ENCODE results near the gene PROP1. TPM values are rescaled to one million over a fixed set of nuclear protein-coding genes. Genes with fewer than 3 reads are reported as not detected.

Gene PROP1
- polyA plus RNA-seq, 2 of the 4 experiments (the other 2 are of a cell fraction) = not detected

GRCh38 chr5:177997846-177998245 lies 1.8 kb upstream of the PROP1 start:
- DNase-seq (ENCODE audit: low read depth in 1 of 2, low spot score in 1 of 2) = no peak
- no peak for FAIRE-seq
- Histone ChIP-seq H3K9me3 (no peaks in the 10 kb centered on the region), H3K4me1 (no peaks in the 10 kb centered on the region), H3K4me3 (no peak overlapping the region), H3K4me2 (no peak overlapping the region), H3K27ac (no peak overlapping the region; a peak in 1 of 6 replicates)
- TF ChIP-seq GATA3 (IDR thresholded peaks at IDR 0.05; ENCODE audit: borderline replicate concordance) = no peak
- TF ChIP-seq JUN (IDR thresholded peaks at IDR 0.05) = no peak
- no peak for TF ChIP-seq EHF (CRISPR knock-in tag; IDR thresholded peaks at IDR 0.05)
- TF ChIP-seq MAFK (IDR thresholded peaks at IDR 0.05; ENCODE audit: partially characterized antibody) = no peak
- no peak for TF ChIP-seq NR3C1 (IDR thresholded peaks at IDR 0.05)
- no peak for TF ChIP-seq NFE2L2 (conservative IDR thresholded peaks at IDR 0.05; ENCODE audit: low read length)
- no peak for TF ChIP-seq RAD21 (conservative IDR thresholded peaks at IDR 0.05 in 1 of 2, IDR thresholded peaks at IDR 0.05 in 1 of 2)
- no peak for TF ChIP-seq HEYL (CRISPR knock-in tag; IDR thresholded peaks at IDR 0.05)
- no peak for TF ChIP-seq ZSCAN20 (CRISPR knock-in tag; IDR thresholded peaks at IDR 0.05)
- TF ChIP-seq, protein P1, sequence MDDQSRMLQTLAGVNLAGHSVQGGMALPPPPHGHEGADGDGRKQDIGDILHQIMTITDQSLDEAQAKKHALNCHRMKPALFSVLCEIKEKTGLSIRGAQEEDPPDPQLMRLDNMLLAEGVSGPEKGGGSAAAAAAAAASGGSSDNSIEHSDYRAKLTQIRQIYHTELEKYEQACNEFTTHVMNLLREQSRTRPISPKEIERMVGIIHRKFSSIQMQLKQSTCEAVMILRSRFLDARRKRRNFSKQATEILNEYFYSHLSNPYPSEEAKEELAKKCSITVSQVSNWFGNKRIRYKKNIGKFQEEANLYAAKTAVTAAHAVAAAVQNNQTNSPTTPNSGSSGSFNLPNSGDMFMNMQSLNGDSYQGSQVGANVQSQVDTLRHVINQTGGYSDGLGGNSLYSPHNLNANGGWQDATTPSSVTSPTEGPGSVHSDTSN (IDR thresholded peaks at IDR 0.05) = no peak
- no peak for TF ChIP-seq EHMT2 (IDR thresholded peaks at IDR 0.05; ENCODE audit: low read depth)
- CTCF ChIA-PET = interaction anchor here (0.6 kb wide), 1 partner anchor 8 kb away, joined by 3 read pairs; no protein-coding TSS in a partner anchor
- POLR2A ChIA-PET = no interaction called here
- WGBS (ENCODE audit: missing lambda C conversion rate) = 0% methylated on average over 1 of the region's 1 CpG
- ATAC-seq = no peak

- no peak for FAIRE-seq
- Histone ChIP-seq H3K27ac (no peak overlapping the region; a peak in 1 of 6 replicates), H3K4me1 (no peaks in the 10 kb centered on the region), H3K4me3 (no peak overlapping the region), H3K4me2 (no peak overlapping the region), H3K9me3 (no peaks in the 10 kb centered on the region)
- ChIA-PET CTCF (interaction anchor here (0.6 kb wide), 1 partner anchor 8 kb away, joined by 3 read pairs; no protein-coding TSS in a partner anchor), POLR2A (no interaction called here)
- TF ChIP-seq CBX2 (IDR thresholded peaks at IDR 0.05; ENCODE audit: borderline replicate concordance, low read depth) = no peak
- TF ChIP-seq, protein P1 (IDR thresholded peaks at IDR 0.05) = no peak
- no peak for TF ChIP-seq SREBF2 (IDR thresholded peaks at IDR 0.05)
- TF ChIP-seq MAFK (IDR thresholded peaks at IDR 0.05; ENCODE audit: partially characterized antibody) = no peak
- TF ChIP-seq CTCF (IDR thresholded peaks at IDR 0.05) = no peak
- no peak for TF ChIP-seq MAX (IDR thresholded peaks at IDR 0.05)
- no peak for TF ChIP-seq NR3C1 (IDR thresholded peaks at IDR 0.05)
- TF ChIP-seq POLR2AphosphoS2 (conservative IDR thresholded peaks at IDR 0.05; ENCODE audit: low read length) = no peak
- no peak for TF ChIP-seq HOXB13 (CRISPR knock-in tag; IDR thresholded peaks at IDR 0.05; ENCODE audit: low read depth)
- TF ChIP-seq RFX5 (IDR thresholded peaks at IDR 0.05) = no peak
- no peak for TF ChIP-seq RNF2 (IDR thresholded peaks at IDR 0.05; ENCODE audit: borderline replicate concordance, low read depth)
- no peak for TF ChIP-seq HOXA7 (CRISPR knock-in tag; IDR thresholded peaks at IDR 0.05)
- TF ChIP-seq E2F6 (IDR thresholded peaks at IDR 0.05; ENCODE audit: borderline replicate concordance, low read depth) = no peak
- no peak for TF ChIP-seq CEBPB (IDR thresholded peaks at IDR 0.05)
- TF ChIP-seq TP53 (CRISPR knock-in tag; IDR thresholded peaks at IDR 0.05) = no peak
- no peak for TF ChIP-seq FOXS1 (CRISPR knock-in tag; IDR thresholded peaks at IDR 0.05)
- no peak for TF ChIP-seq RARB (CRISPR knock-in tag; IDR thresholded peaks at IDR 0.05)
- no peak for TF ChIP-seq JUNB (IDR thresholded peaks at IDR 0.05)
- no peak for TF ChIP-seq ZFP36 (IDR thresholded peaks at IDR 0.05; ENCODE audit: borderline replicate concordance, partially characterized antibody)
- no peak for TF ChIP-seq EHMT2 (IDR thresholded peaks at IDR 0.05; ENCODE audit: low read depth)
- no peak for DNase-seq (ENCODE audit: low read depth in 1 of 2, low spot score in 1 of 2)
- WGBS (ENCODE audit: missing lambda C conversion rate) = 30% methylated on average over 6 of the region's 6 CpGs
- ATAC-seq = peak in 1 of 2 experiments; percentile 44; a peak in 1 of 6 replicates
Measured at GRCh38 chr5:177997319-177997670, 1.3 kb upstream of the PROP1 start.

All from A549 (cell line).